HG03469 (cell line): Measurements from ENCODE around the gene LTBP2.
"Not testable (repeated sequence)": the region's sequence is repeated elsewhere in the genome, so short reads cannot be mapped to it uniquely, and the experiment has no call there.

Source experiments
- ATAC-seq: cut with Tn5 transposase; IDR thresholded peaks from one replicate; pipeline ENCODE4 v1.9.1; 2021; ENCODE audit warnings: mild to moderate bottlenecking, moderate library complexity, moderate number of reproducible peaks; ENCODE audit not compliant: unreplicated experiment

LTBP2 gene

GRCh38 chr14:74459289-74459946 is 152.6 kb downstream of the LTBP2 start:
- no peak for ATAC-seq

GRCh38 chr14:74457565-74457895 is 154.5 kb downstream of the LTBP2 start:
- ATAC-seq = no peak

DNA sequence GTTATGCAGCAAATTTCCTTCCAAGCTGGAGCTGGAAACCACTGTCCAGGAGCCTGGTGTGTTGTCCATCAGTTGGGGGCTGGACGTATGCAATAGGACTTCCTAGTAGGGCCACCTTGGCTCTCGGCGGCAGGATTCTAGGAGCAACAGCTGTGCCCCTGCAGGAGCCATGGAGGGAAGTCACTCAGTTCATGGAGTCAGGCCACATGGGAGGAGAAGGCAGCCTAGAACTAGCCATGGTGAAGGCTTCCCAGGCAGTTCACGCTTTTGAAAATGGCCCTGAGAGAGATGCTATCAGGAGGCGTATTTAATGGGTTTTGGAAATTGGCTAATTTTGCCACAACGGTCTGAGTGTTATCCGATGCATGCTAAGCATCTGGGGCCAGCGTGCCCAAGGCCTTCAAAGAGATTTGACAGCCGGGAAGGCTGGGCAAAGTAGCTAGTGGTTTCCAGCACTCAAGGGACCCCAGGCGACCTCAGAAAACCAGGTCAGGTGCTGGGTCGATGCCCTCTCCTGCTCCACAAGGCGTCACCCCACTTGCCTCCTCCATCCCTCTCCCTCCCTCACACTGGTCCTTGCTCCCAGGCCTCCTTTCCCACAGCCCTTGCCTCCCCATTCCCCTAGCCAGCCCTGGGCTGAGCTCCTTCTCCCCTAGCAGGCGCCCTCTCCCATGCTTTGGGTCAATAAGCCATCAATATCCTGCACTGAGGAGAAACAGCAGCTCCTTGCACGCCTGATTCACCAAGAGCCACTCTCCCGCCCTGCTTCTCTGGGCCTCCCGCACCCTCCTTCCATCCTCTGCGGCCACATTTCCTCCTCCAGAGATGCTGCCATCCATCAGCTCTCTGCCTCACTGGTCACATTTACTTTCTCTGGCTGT is 155.1 kb downstream of the LTBP2 start:
- no peak for ATAC-seq

GRCh38 chr14:74454397-74454796 is 157.6 kb downstream of the LTBP2 start:
- ATAC-seq = not testable (repeated sequence)
